ENCODE results near the gene ANKRD17. TPM values are rescaled to one million over a fixed set of nuclear protein-coding genes. Genes with fewer than 3 reads are reported as not detected.

Gene ANKRD17
- total and polyA plus RNA-seq, 5 donors from 2014 or later = 6.9 to 63.4 (median 9.9) TPM

DNA sequence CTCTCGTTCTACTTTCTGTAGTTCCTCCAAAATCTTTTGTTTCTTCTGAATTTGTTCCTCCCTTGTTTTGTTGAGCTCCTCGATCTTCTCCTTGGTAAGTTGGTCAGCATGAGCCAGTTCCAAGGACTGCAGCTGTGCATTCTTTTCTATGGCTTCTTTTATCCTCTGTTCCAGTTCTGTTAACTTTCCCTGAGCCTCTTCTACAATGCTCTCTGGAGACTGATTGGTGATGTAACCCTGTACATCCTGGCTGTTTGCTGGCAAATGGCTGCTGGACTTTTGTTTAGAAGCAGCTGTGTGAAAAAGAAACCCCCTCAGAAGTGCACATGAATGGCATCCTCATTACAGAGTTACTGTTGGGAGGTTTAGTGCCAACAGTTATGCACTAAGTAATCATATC lies 118.6 kb downstream of the ANKRD17 start:
- DNase-seq (no peak), ATAC-seq (ENCODE audit: low read depth in 2 of 2) (no peak)
- H3K36me3 Mint-ChIP-seq = peaks cover 46% of the 10 kb centered on the region
- no peak overlapping the region for H3K27ac ChIP-seq (ENCODE audit: insufficient read depth, low read length, poor library complexity, severe bottlenecking)
- H3K27me3 ChIP-seq (ENCODE audit: control insufficient read depth, insufficient read depth, low read length) = no peaks in the 10 kb centered on the region
- H3K9me3 ChIP-seq (ENCODE audit: control insufficient read depth in 2 of 2, low read length in 2 of 2) = no peaks in the 10 kb centered on the region
- H3K4me3 Mint-ChIP-seq = peak overlapping the region in 1 of 4 donors; percentile 79
- no peak overlapping the region for H3K4me3 ChIP-seq (ENCODE audit: low read depth, low read length)
- H3K4me1 ChIP-seq (ENCODE audit: control insufficient read depth, insufficient read depth, low read length, poor library complexity, severe bottlenecking) = no peaks in the 10 kb centered on the region
- H3K4me1 Mint-ChIP-seq = peaks cover 8 to 19% (median 13%) of the 10 kb centered on the region in 4 donors
- H3K27ac Mint-ChIP-seq = peak overlapping the region in 2 of 3 donors; percentile 27 to 72
- no peaks in the 10 kb centered on the region for H3K27me3 Mint-ChIP-seq
- peaks cover 71% of the 10 kb centered on the region for H3K36me3 ChIP-seq (ENCODE audit: control insufficient read depth, insufficient read depth, low read length)
- H3K9me3 Mint-ChIP-seq = no peaks in the 10 kb centered on the region

DNA sequence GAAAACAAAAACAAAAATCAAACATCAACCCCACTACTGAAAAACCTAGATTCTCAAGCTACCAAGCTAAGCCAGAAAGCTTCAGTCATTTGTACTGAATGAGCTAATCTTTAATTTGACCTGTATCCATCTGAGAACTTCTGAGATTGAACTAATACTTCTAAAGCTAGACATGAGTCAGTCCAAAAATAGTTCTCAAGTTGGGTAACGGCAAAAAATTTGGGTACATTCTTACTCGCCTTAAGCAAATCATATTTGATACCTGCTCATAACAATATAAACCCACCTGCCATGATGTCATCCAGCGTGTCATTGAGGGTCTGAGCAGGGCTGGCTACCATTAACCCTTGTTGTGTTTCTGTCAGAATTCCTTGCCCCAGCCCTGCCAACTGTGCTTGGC lies 119.4 kb downstream of the ANKRD17 start:
- Mint-ChIP-seq H3K9me3 (no peaks in the 10 kb centered on the region), H3K36me3 (peaks cover 46% of the 10 kb centered on the region), H3K27ac (peak overlapping the region in 1 of 3 donors; percentile 58), H3K27me3 (no peaks in the 10 kb centered on the region), H3K4me3 (no peak overlapping the region), H3K4me1 (peaks cover 8 to 19% (median 13%) of the 10 kb centered on the region in 4 donors)
- Histone ChIP-seq H3K27ac (ENCODE audit: insufficient read depth, low read length, poor library complexity, severe bottlenecking) (no peak overlapping the region), H3K9me3 (ENCODE audit: control insufficient read depth in 2 of 2, low read length in 2 of 2) (no peaks in the 10 kb centered on the region), H3K36me3 (ENCODE audit: control insufficient read depth, insufficient read depth, low read length) (peaks cover 72% of the 10 kb centered on the region), H3K4me1 (ENCODE audit: control insufficient read depth, insufficient read depth, low read length, poor library complexity, severe bottlenecking) (no peaks in the 10 kb centered on the region), H3K27me3 (ENCODE audit: control insufficient read depth, insufficient read depth, low read length) (no peaks in the 10 kb centered on the region), H3K4me3 (ENCODE audit: low read depth, low read length) (no peak overlapping the region)
- DNase-seq (no peak), ATAC-seq (ENCODE audit: low read depth in 2 of 2) (no peak)

DNA sequence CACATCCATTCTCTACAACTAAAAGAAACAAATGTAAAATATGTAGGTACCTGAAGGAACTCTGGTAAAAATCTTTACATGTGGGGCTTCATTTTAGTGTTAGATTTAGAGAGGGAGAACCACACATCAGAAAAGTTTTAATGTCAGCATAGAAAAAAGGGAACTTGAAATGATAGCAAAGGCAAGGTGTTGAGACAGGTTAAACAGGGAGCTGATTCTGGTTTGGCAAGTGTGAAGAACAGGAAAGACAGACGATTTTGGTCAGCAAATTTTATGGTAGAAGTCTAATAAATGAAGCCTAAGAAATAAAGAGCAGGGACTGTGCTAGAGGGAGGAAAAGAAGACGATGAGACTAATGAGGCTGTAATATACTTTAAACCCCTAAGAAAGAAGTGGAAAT lies 121.5 kb downstream of the ANKRD17 start:
- Mint-ChIP-seq H3K36me3 (peaks cover 37% of the 10 kb centered on the region), H3K4me1 (peaks cover 8 to 19% (median 13%) of the 10 kb centered on the region in 4 donors), H3K4me3 (no peak overlapping the region), H3K9me3 (no peaks in the 10 kb centered on the region), H3K27me3 (no peaks in the 10 kb centered on the region), H3K27ac (peak overlapping the region in 2 of 3 donors; percentile 26 to 38)
- no peak overlapping the region for H3K4me3 ChIP-seq (ENCODE audit: low read depth, low read length)
- no peak for ATAC-seq (ENCODE audit: low read depth in 2 of 2)
- H3K36me3 ChIP-seq (ENCODE audit: control insufficient read depth, insufficient read depth, low read length) = peaks cover 76% of the 10 kb centered on the region
- no peak overlapping the region for H3K27ac ChIP-seq (ENCODE audit: insufficient read depth, low read length, poor library complexity, severe bottlenecking)
- H3K9me3 ChIP-seq (ENCODE audit: control insufficient read depth in 2 of 2, low read length in 2 of 2) = no peaks in the 10 kb centered on the region
- no peak for DNase-seq
- no peaks in the 10 kb centered on the region for H3K4me1 ChIP-seq (ENCODE audit: control insufficient read depth, insufficient read depth, low read length, poor library complexity, severe bottlenecking)
- H3K27me3 ChIP-seq (ENCODE audit: control insufficient read depth, insufficient read depth, low read length) = no peaks in the 10 kb centered on the region

DNA sequence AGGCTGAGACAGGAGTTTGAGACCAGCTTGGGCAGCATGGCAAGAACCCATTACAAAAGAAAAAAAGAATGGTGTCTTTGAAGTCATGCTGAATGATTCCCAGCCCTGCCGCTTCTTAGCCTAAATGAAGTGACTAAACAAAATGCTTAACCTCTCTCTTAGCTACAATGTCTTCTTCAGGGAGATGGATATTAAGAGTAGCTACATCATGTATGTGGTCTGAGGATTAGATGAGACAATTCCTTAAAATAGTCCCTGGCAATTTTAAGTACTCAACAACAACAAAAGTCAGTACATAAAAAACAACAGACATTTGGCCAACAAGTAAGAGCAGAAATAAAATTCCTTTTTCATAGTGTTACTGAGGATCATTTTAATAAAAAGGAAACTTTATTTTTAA lies 124.8 kb downstream of the ANKRD17 start:
- DNase-seq (no peak), ATAC-seq (ENCODE audit: low read depth in 2 of 2) (no peak)
- peaks cover 67% of the 10 kb centered on the region for H3K36me3 ChIP-seq (ENCODE audit: control insufficient read depth, insufficient read depth, low read length)
- no peaks in the 10 kb centered on the region for H3K4me1 ChIP-seq (ENCODE audit: control insufficient read depth, insufficient read depth, low read length, poor library complexity, severe bottlenecking)
- no peaks in the 10 kb centered on the region for H3K9me3 ChIP-seq (ENCODE audit: control insufficient read depth in 2 of 2, low read length in 2 of 2)
- H3K27ac ChIP-seq (ENCODE audit: insufficient read depth, low read length, poor library complexity, severe bottlenecking) = no peak overlapping the region
- Mint-ChIP-seq H3K4me1 (peaks cover 4 to 17% (median 9%) of the 10 kb centered on the region in 4 donors), H3K36me3 (peaks cover 25% of the 10 kb centered on the region), H3K27me3 (no peaks in the 10 kb centered on the region), H3K9me3 (no peaks in the 10 kb centered on the region), H3K4me3 (no peak overlapping the region), H3K27ac (no peak overlapping the region)
- H3K27me3 ChIP-seq (ENCODE audit: control insufficient read depth, insufficient read depth, low read length) = no peaks in the 10 kb centered on the region
- no peak overlapping the region for H3K4me3 ChIP-seq (ENCODE audit: low read depth, low read length)

DNA sequence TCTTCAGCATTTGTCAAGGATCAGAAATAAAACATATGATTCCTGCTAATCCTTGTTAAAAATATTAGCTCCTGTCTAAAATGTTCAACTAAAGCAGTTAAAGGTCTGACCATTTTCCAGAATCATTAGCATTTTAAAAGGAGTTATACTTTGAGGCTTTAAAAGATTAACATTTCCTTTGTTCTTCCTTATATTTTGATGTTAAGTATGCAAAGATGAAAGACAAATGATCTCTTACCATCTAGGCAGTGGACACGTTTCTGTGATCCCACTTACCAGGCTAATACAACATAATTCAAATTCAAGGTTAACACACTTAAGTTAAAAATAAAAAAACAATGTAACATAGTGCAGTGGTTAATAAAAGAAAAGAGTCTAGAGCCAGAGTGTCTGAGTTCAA lies 127.3 kb downstream of the ANKRD17 start:
- H3K36me3 ChIP-seq (ENCODE audit: control insufficient read depth, insufficient read depth, low read length) = peaks cover 73% of the 10 kb centered on the region
- ATAC-seq (ENCODE audit: low read depth in 2 of 2) = no peak

DNA sequence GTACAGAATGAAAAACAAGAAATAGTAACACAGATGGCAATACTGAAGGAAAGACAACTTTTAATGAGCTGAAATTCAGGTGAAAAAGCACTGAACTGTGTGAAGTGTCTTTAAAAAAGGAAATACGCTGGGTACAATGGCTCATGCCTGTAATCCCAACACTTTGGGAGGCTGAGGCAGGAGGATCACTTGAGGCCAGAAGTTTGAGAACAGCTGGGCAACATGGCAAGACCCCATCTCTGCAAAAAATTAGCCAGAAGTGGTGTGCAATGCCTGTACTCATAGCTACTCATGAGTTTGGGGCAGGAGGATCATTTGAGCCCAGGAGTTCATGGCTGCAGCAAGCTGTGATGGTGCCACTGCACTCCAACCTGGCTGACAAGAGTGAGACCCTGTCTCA lies 129.3 kb downstream of the ANKRD17 start:
- ATAC-seq (ENCODE audit: low read depth in 2 of 2) (no peak), DNase-seq (no peak)
- no peak overlapping the region for H3K27ac Mint-ChIP-seq
- peaks cover 23% of the 10 kb centered on the region for H3K36me3 Mint-ChIP-seq
- no peak overlapping the region for H3K4me3 ChIP-seq (ENCODE audit: low read depth, low read length)
- peaks cover 4 to 17% (median 8%) of the 10 kb centered on the region in 4 donors for H3K4me1 Mint-ChIP-seq
- no peaks in the 10 kb centered on the region for H3K4me1 ChIP-seq (ENCODE audit: control insufficient read depth, insufficient read depth, low read length, poor library complexity, severe bottlenecking)
- H3K9me3 ChIP-seq (ENCODE audit: control insufficient read depth in 2 of 2, low read length in 2 of 2) = no peaks in the 10 kb centered on the region
- peaks cover 71% of the 10 kb centered on the region for H3K36me3 ChIP-seq (ENCODE audit: control insufficient read depth, insufficient read depth, low read length)
- H3K4me3 Mint-ChIP-seq = no peak overlapping the region
- no peak overlapping the region for H3K27ac ChIP-seq (ENCODE audit: insufficient read depth, low read length, poor library complexity, severe bottlenecking)
- H3K27me3 Mint-ChIP-seq = no peaks in the 10 kb centered on the region
- no peaks in the 10 kb centered on the region for H3K9me3 Mint-ChIP-seq
- H3K27me3 ChIP-seq (ENCODE audit: control insufficient read depth, insufficient read depth, low read length) = no peaks in the 10 kb centered on the region

More for the DNA sequence above, 127.3 kb downstream of the ANKRD17 start:
- Mint-ChIP-seq H3K27ac (no peak overlapping the region), H3K4me1 (peaks cover 4 to 17% (median 8%) of the 10 kb centered on the region in 4 donors), H3K27me3 (no peaks in the 10 kb centered on the region), H3K36me3 (peaks cover 16% of the 10 kb centered on the region), H3K4me3 (no peak overlapping the region), H3K9me3 (no peaks in the 10 kb centered on the region)
- Histone ChIP-seq H3K27ac (ENCODE audit: insufficient read depth, low read length, poor library complexity, severe bottlenecking) (no peak overlapping the region), H3K4me1 (ENCODE audit: control insufficient read depth, insufficient read depth, low read length, poor library complexity, severe bottlenecking) (no peaks in the 10 kb centered on the region), H3K27me3 (ENCODE audit: control insufficient read depth, insufficient read depth, low read length) (no peaks in the 10 kb centered on the region), H3K9me3 (ENCODE audit: control insufficient read depth in 2 of 2, low read length in 2 of 2) (no peaks in the 10 kb centered on the region), H3K4me3 (ENCODE audit: low read depth, low read length) (no peak overlapping the region)
- no peak for DNase-seq

DNA sequence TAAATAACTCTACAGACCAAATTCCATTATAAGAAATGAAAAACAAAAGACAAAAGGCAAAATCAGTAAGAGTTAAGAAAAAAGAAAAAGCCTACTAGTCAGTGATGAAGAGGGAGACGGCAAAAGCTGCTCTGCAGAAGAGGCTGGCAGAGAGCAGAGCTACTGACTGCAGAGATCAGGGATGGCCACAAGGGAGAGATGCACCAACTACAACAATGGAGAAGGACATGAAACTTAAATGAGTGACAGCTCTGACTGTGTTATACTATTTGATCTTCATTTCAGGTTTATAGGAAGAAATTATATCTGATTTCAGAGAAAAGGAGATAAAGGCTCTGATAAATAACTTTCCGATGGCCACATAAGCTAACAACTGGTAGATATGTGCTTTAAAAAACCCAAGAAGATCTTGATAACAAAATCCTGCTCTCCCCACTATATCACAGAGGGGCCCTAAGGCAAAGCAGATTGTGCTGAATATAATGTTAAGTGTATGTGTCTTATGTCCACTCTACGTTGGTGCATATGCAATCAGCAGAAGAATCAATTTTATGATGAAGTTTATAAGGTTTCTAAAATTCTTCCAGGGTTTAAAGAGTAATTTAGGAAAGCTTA lies 130.7 kb downstream of the ANKRD17 start:
- no peak overlapping the region for H3K4me3 Mint-ChIP-seq
- Histone ChIP-seq H3K4me3 (ENCODE audit: low read depth, low read length) (no peak overlapping the region), H3K36me3 (ENCODE audit: control insufficient read depth, insufficient read depth, low read length) (peaks cover 72% of the 10 kb centered on the region), H3K27ac (ENCODE audit: insufficient read depth, low read length, poor library complexity, severe bottlenecking) (no peak overlapping the region), H3K9me3 (ENCODE audit: control insufficient read depth in 2 of 2, low read length in 2 of 2) (no peaks in the 10 kb centered on the region), H3K4me1 (ENCODE audit: control insufficient read depth, insufficient read depth, low read length, poor library complexity, severe bottlenecking) (no peaks in the 10 kb centered on the region), H3K27me3 (ENCODE audit: control insufficient read depth, insufficient read depth, low read length) (no peaks in the 10 kb centered on the region)
- H3K27ac Mint-ChIP-seq = peak overlapping the region in 2 of 3 donors; percentile 51 to 67
- DNase-seq (peak in 2 of 3 donors; percentile 16 to 38), ATAC-seq (ENCODE audit: low read depth in 2 of 2) (peak; percentile 67 to 71)
- peaks cover 4 to 17% (median 7%) of the 10 kb centered on the region in 4 donors for H3K4me1 Mint-ChIP-seq
- H3K27me3 Mint-ChIP-seq = no peaks in the 10 kb centered on the region
- H3K9me3 Mint-ChIP-seq = no peaks in the 10 kb centered on the region
- H3K36me3 Mint-ChIP-seq = peaks cover 24% of the 10 kb centered on the region

DNA sequence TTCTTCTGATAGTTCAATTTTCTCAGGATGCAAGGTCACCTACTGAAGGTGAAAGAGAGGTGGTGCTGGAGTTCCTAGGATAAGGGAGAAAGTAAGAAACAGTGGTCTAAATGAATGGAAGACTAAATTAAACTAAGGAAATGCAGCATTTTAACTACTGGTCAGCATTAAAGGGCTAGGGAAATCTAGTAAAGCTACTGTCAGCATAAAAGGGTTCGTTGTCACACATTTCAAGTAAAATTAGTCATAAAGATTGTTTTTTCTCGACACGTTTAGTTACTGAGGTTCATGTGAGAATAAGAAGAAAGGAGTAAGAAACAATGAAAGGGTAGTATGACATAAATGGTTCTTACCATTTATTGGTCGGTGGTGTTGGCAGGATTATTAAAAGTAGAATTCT lies 149.1 kb downstream of the ANKRD17 start:
- H3K4me3 ChIP-seq (ENCODE audit: low read depth, low read length) = no peak overlapping the region
- no peak for ATAC-seq (ENCODE audit: low read depth in 2 of 2)
- no peak overlapping the region for H3K4me3 Mint-ChIP-seq
- H3K4me1 Mint-ChIP-seq = peaks cover 0 to 2% (median under 1%) of the 10 kb centered on the region in 4 donors
- no peaks in the 10 kb centered on the region for H3K9me3 Mint-ChIP-seq
- H3K4me1 ChIP-seq (ENCODE audit: control insufficient read depth, insufficient read depth, low read length, poor library complexity, severe bottlenecking) = no peaks in the 10 kb centered on the region
- H3K36me3 Mint-ChIP-seq = peaks cover 21% of the 10 kb centered on the region
- H3K27ac ChIP-seq (ENCODE audit: insufficient read depth, low read length, poor library complexity, severe bottlenecking) = no peak overlapping the region
- no peaks in the 10 kb centered on the region for H3K9me3 ChIP-seq (ENCODE audit: control insufficient read depth in 2 of 2, low read length in 2 of 2)
- no peak for DNase-seq
- peaks cover 51% of the 10 kb centered on the region for H3K36me3 ChIP-seq (ENCODE audit: control insufficient read depth, insufficient read depth, low read length)
- H3K27me3 ChIP-seq (ENCODE audit: control insufficient read depth, insufficient read depth, low read length) = no peaks in the 10 kb centered on the region
- H3K27ac Mint-ChIP-seq = no peak overlapping the region
- no peaks in the 10 kb centered on the region for H3K27me3 Mint-ChIP-seq

Measured in CD4-positive, CD25-positive, alpha-beta regulatory T cell (primary cell).